GM10248 (cell line): ENCODE results near the gene CNKSR2.

ENCODE experiments used
- CTCF ChIA-PET: fragments of 300-600 bp; sonication (Branson Sonifier 250); formaldehyde crosslinking; extraction: SDS; loops from one replicate; lab custom pipeline; 2021; ENCODE audit warnings: antibody characterized with exemption; lab: Yijun Ruan, JAX
- POLR2A ChIA-PET: fragments of 350-650 bp; sonication (Branson Sonifier 250); formaldehyde crosslinking; extraction: SDS; loops from one replicate; lab custom pipeline; 2020; ENCODE audit warnings: antibody characterized with exemption; lab: Yijun Ruan, JAX
- DNase-seq: peaks from one replicate; pipeline ENCODE4 v3.0.0; 2012; ENCODE audit errors: extremely low spot score
- CTCF ChIP-seq: IDR thresholded peaks from 2 replicates; pipeline ENCODE4 v1.5.1; 2012; ENCODE audit warnings: mild to moderate bottlenecking, low read depth; ENCODE audit errors: extremely low read depth, missing control alignments, control extremely low read depth

Gene CNKSR2

GRCh38 chrX:21384178-21384577, 10.0 kb downstream of the CNKSR2 start:
- no peak for TF ChIP-seq CTCF
- no peak for DNase-seq
- ChIA-PET POLR2A (no interaction called here), CTCF (interaction anchor here (1.2 kb wide), 1 partner anchor 13 kb away, joined by 3 read pairs; no protein-coding TSS in a partner anchor)

GRCh38 chrX:21394792-21395191, 20.6 kb downstream of the CNKSR2 start:
- POLR2A ChIA-PET, result no interaction called here
- no peak for TF ChIP-seq CTCF
- no peak for DNase-seq
- CTCF ChIA-PET, result no interaction called here

GRCh38 chrX:21398426-21398825, 24.2 kb downstream of the CNKSR2 start:
- CTCF ChIA-PET, result no interaction called here
- DNase-seq, result no peak
- TF ChIP-seq CTCF, result no peak
- POLR2A ChIA-PET, result no interaction called here

GRCh38 chrX:21400408-21401121, 26.3 kb downstream of the CNKSR2 start:
- CTCF ChIA-PET, result no interaction called here
- no peak for DNase-seq
- POLR2A ChIA-PET, result no interaction called here
- no peak for TF ChIP-seq CTCF

- no peak for TF ChIP-seq CTCF
- POLR2A ChIA-PET, result no interaction called here
- CTCF ChIA-PET, result no interaction called here
- no peak for DNase-seq
Measured at GRCh38 chrX:21408307-21408706, 34.1 kb downstream of the CNKSR2 start.

GRCh38 chrX:21408788-21409187, 34.6 kb downstream of the CNKSR2 start:
- POLR2A ChIA-PET, result no interaction called here
- TF ChIP-seq CTCF, result no peak
- CTCF ChIA-PET, result no interaction called here
- no peak for DNase-seq
